Naive thymus-derived CD4-positive, alpha-beta T cell (primary cell): Measurements from ENCODE around the gene PRSS48. TPM values are rescaled to one million over a fixed set of nuclear protein-coding genes. Genes with fewer than 3 reads are reported as not detected.
"Not testable (repeated sequence)": the region's sequence is repeated elsewhere in the genome, so short reads cannot be mapped to it uniquely, and the experiment has no call there.

ENCODE experiments used
- ATAC-seq: fragments of 150-1000 bp; cut with Tn5 transposase; 2 replicates; pipeline ENCODE4 v1.10.0; 2021; ENCODE audit warnings: mild to moderate bottlenecking, moderate library complexity
- CTCF ChIA-PET: fragments of 350-600 bp; sonication (Branson Sonifier 250); formaldehyde crosslinking; loops from one replicate; lab custom pipeline; 2021; ENCODE audit warnings: antibody characterized with exemption; lab: Charles Lee
- POLR2A ChIA-PET: fragments of 350-600 bp; sonication (Branson Sonifier 250); formaldehyde crosslinking; loops from one replicate; lab custom pipeline; 2021; ENCODE audit warnings: antibody characterized with exemption, inconsistent platforms; lab: Charles Lee
- DNase-seq, 9 donors: peaks; one replicate each; pipeline versions ENCODE4 v3.0.0 to v3.0.0-alpha.2; 2020 to 2022; ENCODE audit warnings: mixed read lengths in 1 of 9
- H3K27ac ChIP-seq: one replicate; pipeline ENCODE4 v1.7.0; 2013; ENCODE audit warnings: mild to moderate bottlenecking, low read depth, low read length, moderate library complexity
- H3K27me3 ChIP-seq, 2 donors: one replicate each; pipeline ENCODE4 v1.7.0; 2013; ENCODE audit warnings: low read length in 2 of 2, mild to moderate bottlenecking in 2 of 2, moderate library complexity in 2 of 2; ENCODE audit not compliant: control insufficient read depth in 2 of 2, insufficient read depth in 2 of 2
- H3K36me3 ChIP-seq, 3 experiments: 1 replicate in 2 of 3; 2 replicates in 1 of 3; pipeline ENCODE4 v1.7.0; 2013; ENCODE audit warnings: low read length in 3 of 3, mild to moderate bottlenecking in 3 of 3, moderate library complexity in 1 of 3; ENCODE audit not compliant: insufficient read depth in 3 of 3, control insufficient read depth in 2 of 3
- H3K4me1 ChIP-seq, 2 donors: one replicate each; pipeline ENCODE4 v1.7.0; 2013; ENCODE audit warnings: low read length in 2 of 2, mild to moderate bottlenecking in 2 of 2, moderate library complexity in 1 of 2; ENCODE audit not compliant: control insufficient read depth in 2 of 2, insufficient read depth in 2 of 2
- H3K4me3 ChIP-seq: 2 replicates; pipeline ENCODE4 v1.7.0; 2013; ENCODE audit warnings: mild to moderate bottlenecking, low read length
- H3K9me3 ChIP-seq, 3 experiments: 1 replicate in 2 of 3; 2 replicates in 1 of 3; pipeline ENCODE4 v1.7.0; 2013; ENCODE audit warnings: low read length in 3 of 3; ENCODE audit not compliant: control insufficient read depth in 2 of 3
- H3K27ac Mint-ChIP-seq, 9 donors: one replicate each; pipeline ENCODE4 v1.8.0; 2020 to 2022; ENCODE audit warnings: mixed read lengths in 9 of 9, mild to moderate bottlenecking in 8 of 9, moderate library complexity in 5 of 9, inconsistent platforms in 2 of 9
- H3K27me3 Mint-ChIP-seq, 5 donors: one replicate each; pipeline ENCODE4 v1.8.0; 2021 to 2022; ENCODE audit warnings: mixed read lengths in 5 of 5, mild to moderate bottlenecking in 1 of 5
- H3K36me3 Mint-ChIP-seq, 5 donors: one replicate each; pipeline ENCODE4 v1.8.0; 2020 to 2022; ENCODE audit warnings: mixed read lengths in 5 of 5, mild to moderate bottlenecking in 3 of 5, inconsistent platforms in 1 of 5
- H3K4me1 Mint-ChIP-seq, 7 donors: one replicate each; pipeline ENCODE4 v1.8.0; 2020 to 2022; ENCODE audit warnings: mixed read lengths in 7 of 7, mild to moderate bottlenecking in 3 of 7, inconsistent platforms in 1 of 7
- H3K4me3 Mint-ChIP-seq, 10 donors: one replicate each; pipeline ENCODE4 v1.8.0; 2020 to 2022; ENCODE audit warnings: mild to moderate bottlenecking in 10 of 10, mixed read lengths in 10 of 10, moderate library complexity in 6 of 10, inconsistent platforms in 2 of 10
- H3K9me3 Mint-ChIP-seq, 11 donors: one replicate each; pipeline ENCODE4 v1.8.0; 2020 to 2022; ENCODE audit warnings: mixed read lengths in 11 of 11, mild to moderate bottlenecking in 4 of 11, inconsistent platforms in 1 of 11, moderate library complexity in 1 of 11
- intact Hi-C, 2 donors: fragments of 100-400 bp; cut with micrococcal nuclease; formaldehyde crosslinking; loops; one replicate each; pipeline ENCODE4 v1.15.1; 2023
- polyA plus RNA-seq, 2 donors: library from polyadenylated mRNA; unstranded; fragments of 300-500 nt; fragmentation: Illumina TruSeq; gene quantifications; one replicate each; pipeline ENCODE4 v1.2.3, GENCODE V29; 2021
- total RNA-seq, 6 experiments: library from RNA in 5 of 6; stranded (reverse) in 5 of 6; gene quantifications; 1 replicate in 5 of 6; 2 replicates in 1 of 6; pipeline ENCODE4 v1.2.3 and lab custom pipeline; 2021 to 2026

Gene PRSS48
- total and polyA plus RNA-seq, 7 experiments from 2014 or later = not detected

GRCh38 chr4:151235373-151235772, 41.6 kb upstream of the PRSS48 start:
- H3K27ac Mint-ChIP-seq, H3K27ac ChIP-seq, H3K36me3 ChIP-seq, DNase-seq, H3K9me3 ChIP-seq, POLR2A ChIA-PET, H3K4me3 Mint-ChIP-seq, H3K9me3 Mint-ChIP-seq, H3K36me3 Mint-ChIP-seq, intact Hi-C loops, H3K4me1 Mint-ChIP-seq, CTCF ChIA-PET, H3K27me3 ChIP-seq, ATAC-seq, H3K4me1 ChIP-seq, H3K4me3 ChIP-seq: not testable (repeated sequence)
- peaks cover 2 to 25% (median 24%) of the 10 kb centered on the region in 5 donors for H3K27me3 Mint-ChIP-seq

GRCh38 chr4:151236036-151236435, 40.9 kb upstream of the PRSS48 start:
- H3K4me3 Mint-ChIP-seq = no peak overlapping the region
- H3K9me3 ChIP-seq = no peaks in the 10 kb centered on the region
- no peaks in the 10 kb centered on the region for H3K4me1 Mint-ChIP-seq
- peaks cover 2 to 29% (median 28%) of the 10 kb centered on the region in 5 donors for H3K27me3 Mint-ChIP-seq
- H3K36me3 Mint-ChIP-seq = no peaks in the 10 kb centered on the region
- no peak for DNase-seq
- no peaks in the 10 kb centered on the region for H3K4me1 ChIP-seq
- no peaks in the 10 kb centered on the region for H3K9me3 Mint-ChIP-seq
- ChIA-PET POLR2A (no interaction called here), CTCF (no interaction called here)
- H3K27ac ChIP-seq = no peak overlapping the region
- no peak overlapping the region for H3K4me3 ChIP-seq
- intact Hi-C loops = no loop called here
- H3K36me3 ChIP-seq = no peaks in the 10 kb centered on the region
- no peaks in the 10 kb centered on the region for H3K27me3 ChIP-seq
- ATAC-seq = no peak
- no peak overlapping the region for H3K27ac Mint-ChIP-seq

DNA sequence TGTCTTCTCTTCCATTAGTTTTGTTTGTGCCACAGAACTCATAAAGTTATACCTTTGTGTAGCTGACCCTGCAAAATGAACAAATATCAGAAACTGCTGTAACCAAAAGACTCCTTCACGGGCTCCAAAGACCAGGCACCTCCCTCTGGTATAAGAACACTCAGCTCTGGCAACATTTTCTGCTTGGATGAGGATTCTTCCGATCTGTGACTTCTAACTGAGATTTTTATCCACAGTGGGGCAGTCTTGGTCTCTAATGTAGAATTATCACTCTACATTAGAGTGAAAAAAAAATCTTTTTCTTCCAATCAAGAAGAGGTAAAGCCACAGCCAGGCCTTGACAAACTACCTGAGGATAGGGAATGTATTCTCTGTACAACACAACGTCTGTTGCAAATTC, 38.5 kb upstream of the PRSS48 start:
- Mint-ChIP-seq H3K27ac (no peak overlapping the region), H3K27me3 (peaks cover 7 to 29% (median 24%) of the 10 kb centered on the region in 5 donors), H3K4me1 (no peaks in the 10 kb centered on the region), H3K4me3 (no peak overlapping the region), H3K36me3 (no peaks in the 10 kb centered on the region), H3K9me3 (no peaks in the 10 kb centered on the region)
- no peak for ATAC-seq
- CTCF ChIA-PET = no interaction called here
- no peak for DNase-seq
- Histone ChIP-seq H3K4me1 (no peaks in the 10 kb centered on the region), H3K4me3 (no peak overlapping the region), H3K9me3 (no peaks in the 10 kb centered on the region), H3K27ac (no peak overlapping the region), H3K27me3 (no peaks in the 10 kb centered on the region), H3K36me3 (no peaks in the 10 kb centered on the region)
- POLR2A ChIA-PET = interaction anchor here (0.6 kb wide), 1 partner anchor 120 kb away, joined by 3 read pairs; no protein-coding TSS in a partner anchor
- intact Hi-C loops = no loop called here

GRCh38 chr4:151239608-151240007, 37.4 kb upstream of the PRSS48 start:
- no peaks in the 10 kb centered on the region for H3K4me1 ChIP-seq
- intact Hi-C loops = no loop called here
- no peak overlapping the region for H3K27ac Mint-ChIP-seq
- H3K4me3 Mint-ChIP-seq = no peak overlapping the region
- ChIA-PET CTCF (interaction anchor here (0.6 kb wide), 1 partner anchor 41 kb away, joined by 4 read pairs; no protein-coding TSS in a partner anchor), POLR2A (no interaction called here)
- no peak for DNase-seq
- H3K27me3 ChIP-seq = no peaks in the 10 kb centered on the region
- no peaks in the 10 kb centered on the region for H3K4me1 Mint-ChIP-seq
- ATAC-seq = no peak
- no peaks in the 10 kb centered on the region for H3K9me3 ChIP-seq
- no peaks in the 10 kb centered on the region for H3K36me3 Mint-ChIP-seq
- H3K36me3 ChIP-seq = no peaks in the 10 kb centered on the region
- H3K9me3 Mint-ChIP-seq = no peaks in the 10 kb centered on the region
- peaks cover 9 to 29% (median 24%) of the 10 kb centered on the region in 5 donors for H3K27me3 Mint-ChIP-seq
- H3K27ac ChIP-seq = no peak overlapping the region
- H3K4me3 ChIP-seq = no peak overlapping the region

DNA sequence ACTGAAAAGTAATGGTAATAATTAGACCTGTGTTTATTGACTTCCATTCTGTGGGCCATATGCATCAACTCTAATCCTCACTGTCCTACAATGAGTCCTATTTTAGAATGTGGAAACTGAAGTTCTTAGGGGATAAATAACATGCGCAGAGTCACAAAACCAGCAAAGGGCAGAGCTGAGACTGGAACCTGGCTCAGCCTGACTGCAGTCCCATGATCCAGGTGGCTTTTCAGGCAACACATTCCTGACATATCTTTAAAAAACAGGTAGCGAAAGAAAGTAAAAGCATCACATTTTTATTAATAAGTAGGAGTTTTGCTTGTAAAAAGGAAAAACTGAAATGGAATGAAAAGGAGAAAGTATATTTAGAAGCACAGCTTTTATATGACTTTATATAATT, 34.7 kb upstream of the PRSS48 start:
- H3K27me3 ChIP-seq = no peaks in the 10 kb centered on the region
- no peak overlapping the region for H3K27ac Mint-ChIP-seq
- H3K27me3 Mint-ChIP-seq = peaks cover 12 to 24% (median 22%) of the 10 kb centered on the region in 5 donors
- H3K4me1 ChIP-seq = no peaks in the 10 kb centered on the region
- H3K36me3 ChIP-seq = no peaks in the 10 kb centered on the region
- intact Hi-C loops = no loop called here
- no peak for ATAC-seq
- no peaks in the 10 kb centered on the region for H3K9me3 ChIP-seq
- POLR2A ChIA-PET = no interaction called here
- H3K4me3 ChIP-seq = no peak overlapping the region
- no peak overlapping the region for H3K27ac ChIP-seq
- H3K4me1 Mint-ChIP-seq = no peaks in the 10 kb centered on the region
- CTCF ChIA-PET = no interaction called here
- DNase-seq = no peak
- no peaks in the 10 kb centered on the region for H3K9me3 Mint-ChIP-seq
- H3K36me3 Mint-ChIP-seq = no peaks in the 10 kb centered on the region
- no peak overlapping the region for H3K4me3 Mint-ChIP-seq

DNA sequence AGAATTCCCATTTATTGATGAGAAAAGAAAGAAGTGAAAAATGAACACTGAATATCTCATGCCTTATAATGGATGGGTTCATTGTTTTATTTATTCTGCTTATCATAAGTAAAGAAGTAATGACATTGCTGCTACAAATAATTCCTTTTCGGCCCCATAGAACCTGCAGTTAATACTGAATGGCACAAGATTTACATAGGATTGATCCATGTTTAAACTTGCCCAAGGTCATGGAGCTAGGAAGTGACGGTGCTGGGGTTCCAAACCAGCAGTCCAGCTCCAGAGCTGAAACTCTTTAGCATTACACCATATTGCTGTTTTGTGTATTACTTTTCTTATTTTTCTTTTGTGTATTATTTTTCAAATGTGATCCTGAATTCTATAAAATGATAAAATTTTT, 30.2 kb upstream of the PRSS48 start:
- Histone ChIP-seq H3K27ac (no peak overlapping the region), H3K4me1 (no peaks in the 10 kb centered on the region), H3K36me3 (no peaks in the 10 kb centered on the region), H3K27me3 (no peaks in the 10 kb centered on the region), H3K9me3 (no peaks in the 10 kb centered on the region), H3K4me3 (no peak overlapping the region)
- H3K4me1 Mint-ChIP-seq = no peaks in the 10 kb centered on the region
- no peak overlapping the region for H3K27ac Mint-ChIP-seq
- peaks cover 0 to 18% (median 4%) of the 10 kb centered on the region in 5 donors for H3K27me3 Mint-ChIP-seq
- intact Hi-C loops = no loop called here
- ATAC-seq (no peak), DNase-seq (no peak)
- no peaks in the 10 kb centered on the region for H3K9me3 Mint-ChIP-seq
- POLR2A ChIA-PET = no interaction called here
- CTCF ChIA-PET = no interaction called here
- no peak overlapping the region for H3K4me3 Mint-ChIP-seq
- H3K36me3 Mint-ChIP-seq = no peaks in the 10 kb centered on the region

DNA sequence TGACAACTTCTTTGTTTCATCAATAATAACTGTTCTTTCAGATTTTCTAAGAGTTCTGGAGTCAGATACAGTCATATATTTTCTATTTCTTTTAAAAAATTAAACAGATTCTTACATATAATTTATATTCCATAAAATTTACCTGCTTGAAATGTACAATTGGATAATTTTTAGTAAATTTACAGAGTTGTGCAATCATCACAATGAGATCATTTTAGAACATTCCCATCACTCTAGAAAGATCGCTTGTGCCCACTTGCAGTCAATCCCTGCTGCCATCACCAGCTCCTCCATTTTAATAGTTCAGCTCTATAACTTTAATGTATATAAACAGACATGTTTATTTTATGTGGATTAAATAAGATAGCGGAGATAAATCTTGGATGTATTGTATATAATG, 29.6 kb upstream of the PRSS48 start:
- Mint-ChIP-seq H3K4me1 (no peaks in the 10 kb centered on the region), H3K27me3 (peaks cover 0 to 18% (median under 1%) of the 10 kb centered on the region in 5 donors), H3K27ac (no peak overlapping the region), H3K36me3 (no peaks in the 10 kb centered on the region), H3K9me3 (no peaks in the 10 kb centered on the region), H3K4me3 (no peak overlapping the region)
- no peaks in the 10 kb centered on the region for H3K36me3 ChIP-seq
- H3K27ac ChIP-seq = no peak overlapping the region
- H3K4me1 ChIP-seq = no peaks in the 10 kb centered on the region
- H3K4me3 ChIP-seq = no peak overlapping the region
- ChIA-PET CTCF (no interaction called here), POLR2A (no interaction called here)
- no peak for ATAC-seq
- no peaks in the 10 kb centered on the region for H3K9me3 ChIP-seq
- DNase-seq = no peak
- no peaks in the 10 kb centered on the region for H3K27me3 ChIP-seq
- intact Hi-C loops = no loop called here
